Right lobe of liver (tissue), 6 donors: ENCODE data around the gene CACNA1C. TPM values are rescaled to one million over a fixed set of nuclear protein-coding genes. Genes with fewer than 3 reads are reported as not detected.

ENCODE experiments used
- ATAC-seq, 4 donors: fragments of 200-7000 bp; cut with Tn5 transposase; one replicate each; pipeline ENCODE4 v1.9.1; 2020; ENCODE audit warnings: mild to moderate bottlenecking in 4 of 4, moderate library complexity in 4 of 4
- DNase-seq, 3 donors: peaks; one replicate each; pipeline ENCODE4 v3.0.0-alpha.2; 2020
- H3K27ac ChIP-seq, 3 donors: fragments of 200-600 bp; one replicate each; pipeline ENCODE4 v1.8.0; 2022
- H3K27me3 ChIP-seq, 2 donors: fragments of 200-600 bp; one replicate each; pipeline ENCODE4 v1.8.0; 2022
- H3K36me3 ChIP-seq, 4 donors: fragments of 200-600 bp; sonication (generic) in 1 of 4; one replicate each; pipeline versions ENCODE4 v1.5.1 to v1.8.0; 2017 to 2022; ENCODE audit warnings: control low read depth in 1 of 4
- H3K4me1 ChIP-seq, 4 donors: fragments of 200-600 bp; sonication (generic) in 1 of 4; one replicate each; pipeline versions ENCODE4 v1.5.1 to v1.8.0; 2017 to 2022; ENCODE audit warnings: control low read depth in 1 of 4
- H3K4me3 ChIP-seq, 3 donors: fragments of 200-600 bp; one replicate each; pipeline ENCODE4 v1.8.0; 2022
- H3K9me3 ChIP-seq, 4 donors: fragments of 200-600 bp; sonication (generic) in 1 of 4; one replicate each; pipeline versions ENCODE4 v1.5.1 to v1.8.0; 2017 to 2022; ENCODE audit warnings: control low read depth in 1 of 4
- POLR2A ChIP-seq: fragments of 450-650 bp; IDR thresholded peaks from one replicate; pipeline ENCODE4 v1.6.1; 2017; ENCODE audit warnings: antibody characterized with exemption, mild to moderate bottlenecking
- WGBS: methylation state at CpG from one replicate; pipeline ENCODE4 v1.1.6; 2018; ENCODE audit warnings: low coverage, low lambda C conversion rate; ENCODE audit not compliant: insufficient coverage; ENCODE audit errors: missing lambda C conversion rate; 5-methylcytosine and 5-hydroxymethylcytosine counted together
- intact Hi-C, 2 donors: fragments of 100-400 bp; cut with DNase I; formaldehyde crosslinking; loops; one replicate each; pipeline versions ENCODE4 v1.11.2 to v1.14.1; 2022
- total RNA-seq, 6 experiments: library from RNA; depleted of rRNA in 2 of 6; stranded (reverse); fragments of >200 nt in 2 of 6; fragmentation: NEBNext Ultra II Directional in 3 of 6; extraction: Animal tissue kit (Norgen Biotek cat#: 25700) in 3 of 6; gene quantifications; one replicate each; pipeline versions ENCODE4 v1.1.0 to v1.2.4, GENCODE V29; 2016 to 2023
- TF ChIP-seq, protein P1 (sequence below), 4 donors: fragments of 200-600 bp in 3 of 4; fragments of 450-650 bp in 1 of 4; IDR thresholded peaks; one replicate each; pipeline versions ENCODE4 v1.5.1 to v1.8.0; 2016 to 2022; ENCODE audit warnings: antibody characterized with exemption in 4 of 4, mild to moderate bottlenecking in 2 of 4
- donor health status: DM: no; HTN: yes; CAD: no.
- donor health status: DM: no; HTN: no; CAD: no.
- donor health status: DM: no; HTN: no; CAD: no.
- donor health status: DM: no; HTN: yes; CAD: no.
- donor health status: DM: no; HTN: yes; CAD: no.

The CACNA1C gene
- total RNA-seq, 6 experiments from 2014 or later = 0.18 to 1.0 (median 0.57) TPM

DNA sequence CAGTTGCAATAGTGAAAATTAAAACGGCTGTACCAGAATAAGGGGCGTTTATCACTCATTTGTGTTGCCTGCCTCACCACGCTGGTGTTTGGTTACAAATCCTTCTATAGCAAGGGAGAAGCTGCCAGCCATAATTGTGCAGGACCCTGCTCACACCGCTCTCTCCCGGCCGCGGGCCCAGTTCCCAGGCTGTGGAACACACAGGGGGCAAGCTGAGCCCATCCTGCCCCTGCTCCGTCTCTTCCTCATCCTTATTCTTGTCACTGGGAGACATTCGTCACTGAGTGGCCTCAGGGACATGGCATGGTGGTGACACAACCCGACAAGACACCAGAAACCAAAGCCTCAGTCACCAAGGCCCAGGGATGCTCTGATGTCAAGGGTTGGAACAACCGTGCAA lies 625.6 kb downstream of the CACNA1C start:
- no peaks in the 10 kb centered on the region for H3K27me3 ChIP-seq
- ATAC-seq = no peak
- H3K4me3 ChIP-seq = no peak overlapping the region
- no peak for TF ChIP-seq POLR2A
- TF ChIP-seq, protein P1, sequence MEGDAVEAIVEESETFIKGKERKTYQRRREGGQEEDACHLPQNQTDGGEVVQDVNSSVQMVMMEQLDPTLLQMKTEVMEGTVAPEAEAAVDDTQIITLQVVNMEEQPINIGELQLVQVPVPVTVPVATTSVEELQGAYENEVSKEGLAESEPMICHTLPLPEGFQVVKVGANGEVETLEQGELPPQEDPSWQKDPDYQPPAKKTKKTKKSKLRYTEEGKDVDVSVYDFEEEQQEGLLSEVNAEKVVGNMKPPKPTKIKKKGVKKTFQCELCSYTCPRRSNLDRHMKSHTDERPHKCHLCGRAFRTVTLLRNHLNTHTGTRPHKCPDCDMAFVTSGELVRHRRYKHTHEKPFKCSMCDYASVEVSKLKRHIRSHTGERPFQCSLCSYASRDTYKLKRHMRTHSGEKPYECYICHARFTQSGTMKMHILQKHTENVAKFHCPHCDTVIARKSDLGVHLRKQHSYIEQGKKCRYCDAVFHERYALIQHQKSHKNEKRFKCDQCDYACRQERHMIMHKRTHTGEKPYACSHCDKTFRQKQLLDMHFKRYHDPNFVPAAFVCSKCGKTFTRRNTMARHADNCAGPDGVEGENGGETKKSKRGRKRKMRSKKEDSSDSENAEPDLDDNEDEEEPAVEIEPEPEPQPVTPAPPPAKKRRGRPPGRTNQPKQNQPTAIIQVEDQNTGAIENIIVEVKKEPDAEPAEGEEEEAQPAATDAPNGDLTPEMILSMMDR (IDR thresholded peaks at IDR 0.05) = no peak
- no peak overlapping the region for H3K27ac ChIP-seq
- H3K9me3 ChIP-seq = no peaks in the 10 kb centered on the region
- peak in 1 of 3 donors; percentile 4 for DNase-seq
- WGBS = 70% methylated on average over 6 of the region's 11 CpGs
- H3K4me1 ChIP-seq = no peaks in the 10 kb centered on the region
- no peaks in the 10 kb centered on the region for H3K36me3 ChIP-seq
- intact Hi-C loops = no loop called here

GRCh38 chr12:2679068-2679815 lies 626.5 kb downstream of the CACNA1C start:
- H3K4me1 ChIP-seq = no peaks in the 10 kb centered on the region
- no peaks in the 10 kb centered on the region for H3K27me3 ChIP-seq
- TF ChIP-seq, protein P1 (IDR thresholded peaks at IDR 0.05) = no peak
- no peak for TF ChIP-seq POLR2A
- no peaks in the 10 kb centered on the region for H3K36me3 ChIP-seq
- H3K4me3 ChIP-seq = no peak overlapping the region
- intact Hi-C loops = no loop called here
- no peaks in the 10 kb centered on the region for H3K9me3 ChIP-seq
- no peak overlapping the region for H3K27ac ChIP-seq
- WGBS = 76% methylated on average over 3 of the region's 33 CpGs
- DNase-seq (no peak), ATAC-seq (no peak)

GRCh38 chr12:2679816-2680675 lies 627.3 kb downstream of the CACNA1C start:
- no peaks in the 10 kb centered on the region for H3K27me3 ChIP-seq
- H3K4me1 ChIP-seq = no peaks in the 10 kb centered on the region
- ATAC-seq (no peak), DNase-seq (no peak)
- TF ChIP-seq, protein P1 (IDR thresholded peaks at IDR 0.05) = no peak
- WGBS = 41% methylated on average over 3 of the region's 18 CpGs
- no peak overlapping the region for H3K4me3 ChIP-seq
- no peaks in the 10 kb centered on the region for H3K36me3 ChIP-seq
- H3K27ac ChIP-seq = no peak overlapping the region
- no peaks in the 10 kb centered on the region for H3K9me3 ChIP-seq
- intact Hi-C loops = no loop called here

DNA sequence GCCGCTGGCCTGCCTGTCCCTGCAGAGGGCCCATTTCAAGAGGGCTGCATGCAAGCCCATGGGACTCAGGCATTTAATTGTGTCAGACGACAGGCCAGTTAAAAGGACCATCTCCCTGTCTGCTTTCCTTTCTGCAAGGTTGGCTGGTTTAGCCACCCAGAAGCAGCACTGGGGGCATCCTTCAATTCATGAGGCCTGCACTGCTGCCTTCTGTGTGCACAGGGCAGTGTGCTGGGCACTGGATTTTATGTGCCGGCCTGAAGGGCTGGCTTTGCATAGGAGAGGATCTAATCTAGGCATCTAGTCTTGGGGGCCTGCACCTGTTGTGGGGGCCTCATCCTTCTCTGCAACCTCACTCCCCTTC lies 627.9 kb downstream of the CACNA1C start:
- no peak for DNase-seq
- TF ChIP-seq, protein P1 (IDR thresholded peaks at IDR 0.05) = no peak
- TF ChIP-seq POLR2A = no peak

More for the DNA sequence above, 627.9 kb downstream of the CACNA1C start:
- Histone ChIP-seq H3K9me3 (no peaks in the 10 kb centered on the region), H3K27ac (no peak overlapping the region), H3K36me3 (no peaks in the 10 kb centered on the region), H3K4me1 (no peaks in the 10 kb centered on the region), H3K4me3 (no peak overlapping the region), H3K27me3 (no peaks in the 10 kb centered on the region)
- intact Hi-C loops = no loop called here
- no peak for ATAC-seq
- WGBS = no CpG with 5 or more reads among the region's 3 CpGs
